ENCODE results near the gene TCF7L1.
"Not testable (repeated sequence)": the region's sequence is repeated elsewhere in the genome, so short reads cannot be mapped to it uniquely, and the experiment has no call there.

TCF7L1 gene

DNA sequence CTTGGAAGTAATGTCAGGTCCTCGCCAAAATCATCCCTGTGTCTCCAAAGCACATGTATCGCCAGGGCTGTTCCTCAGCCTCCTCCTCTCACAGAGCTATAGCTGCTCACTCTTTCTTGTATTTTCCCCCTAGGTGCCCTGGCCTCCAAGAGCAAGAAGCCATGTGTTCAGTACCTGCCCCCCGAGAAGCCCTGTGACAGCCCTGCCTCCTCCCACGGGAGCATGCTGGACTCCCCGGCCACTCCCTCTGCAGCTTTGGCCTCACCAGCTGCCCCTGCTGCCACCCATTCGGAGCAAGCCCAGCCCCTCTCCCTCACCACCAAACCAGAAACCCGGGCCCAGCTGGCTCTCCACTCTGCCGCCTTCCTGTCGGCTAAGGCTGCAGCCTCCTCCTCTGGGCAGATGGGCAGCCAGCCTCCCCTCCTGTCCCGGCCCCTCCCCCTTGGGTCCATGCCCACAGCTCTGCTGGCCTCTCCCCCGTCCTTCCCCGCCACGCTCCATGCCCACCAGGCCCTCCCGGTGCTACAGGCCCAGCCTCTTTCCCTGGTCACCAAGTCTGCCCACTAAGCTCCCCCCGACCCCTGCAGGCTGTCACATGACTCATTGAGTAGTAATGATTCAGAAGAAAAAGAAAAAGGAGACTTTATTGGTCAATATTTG, 175.8 kb downstream of the TCF7L1 start:
- H3K36me3 ChIP-seq, result peaks cover 35% of the 10 kb centered on the region
- peaks cover 16% of the 10 kb centered on the region for H3K27me3 ChIP-seq
- peak overlapping the region in 1 of 2 experiments; percentile 43 for H3K4me3 ChIP-seq (ENCODE audit: low read depth in 1 of 2, low read length in 1 of 2)
- H3K4me1 ChIP-seq (ENCODE audit: control insufficient read depth in 1 of 2, insufficient read depth in 1 of 2, low read depth in 1 of 2, low read length in 1 of 2), result peaks cover 23 to 34% of the 10 kb centered on the region in 2 experiments
- H3K9me3 ChIP-seq, result no peaks in the 10 kb centered on the region
- H3K27ac ChIP-seq, result peak overlapping the region; percentile 87
- TF ChIP-seq CTCF (IDR thresholded peaks at IDR 0.05), result no peak

DNA sequence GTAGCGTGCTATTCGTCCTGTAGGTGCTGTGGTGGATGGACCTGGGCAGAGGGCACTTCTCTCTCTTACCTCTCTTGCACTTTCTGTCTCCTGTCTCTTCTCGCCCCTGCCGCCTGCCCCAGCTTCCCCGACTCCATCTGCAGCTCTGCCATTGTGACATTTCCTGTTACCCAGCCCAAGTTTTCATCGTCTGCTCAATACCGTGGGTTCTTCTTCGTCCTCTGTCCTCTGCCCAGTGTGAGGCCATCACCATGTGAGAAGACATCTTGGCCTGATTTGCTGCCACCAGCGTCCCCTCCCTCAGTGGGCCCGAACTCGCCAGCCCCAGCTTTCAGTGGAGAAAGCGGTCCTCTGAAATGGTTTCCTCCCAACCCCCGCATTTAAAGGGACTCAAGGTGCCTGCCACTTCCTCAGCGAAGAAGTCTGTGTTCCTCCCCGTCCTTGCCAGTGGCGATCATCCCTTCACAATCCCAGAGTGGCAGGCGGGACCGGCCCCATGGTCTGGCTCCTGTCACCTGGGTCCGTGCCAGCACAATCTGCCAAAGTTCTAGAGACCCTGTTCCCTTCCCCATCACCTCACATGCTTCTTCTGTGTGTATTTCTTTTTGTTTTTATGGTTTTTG, 176.6 kb downstream of the TCF7L1 start:
- Histone ChIP-seq H3K4me3 (ENCODE audit: low read depth in 1 of 2, low read length in 1 of 2) (peak overlapping the region; percentile 43 to 48), H3K27me3 (peaks cover 8% of the 10 kb centered on the region), H3K4me1 (ENCODE audit: control insufficient read depth in 1 of 2, insufficient read depth in 1 of 2, low read depth in 1 of 2, low read length in 1 of 2) (peaks cover 23 to 34% of the 10 kb centered on the region in 2 experiments), H3K36me3 (peaks cover 43% of the 10 kb centered on the region), H3K9me3 (no peaks in the 10 kb centered on the region), H3K27ac (peak overlapping the region; percentile 87)
- TF ChIP-seq CTCF (IDR thresholded peaks at IDR 0.05), result no peak

DNA sequence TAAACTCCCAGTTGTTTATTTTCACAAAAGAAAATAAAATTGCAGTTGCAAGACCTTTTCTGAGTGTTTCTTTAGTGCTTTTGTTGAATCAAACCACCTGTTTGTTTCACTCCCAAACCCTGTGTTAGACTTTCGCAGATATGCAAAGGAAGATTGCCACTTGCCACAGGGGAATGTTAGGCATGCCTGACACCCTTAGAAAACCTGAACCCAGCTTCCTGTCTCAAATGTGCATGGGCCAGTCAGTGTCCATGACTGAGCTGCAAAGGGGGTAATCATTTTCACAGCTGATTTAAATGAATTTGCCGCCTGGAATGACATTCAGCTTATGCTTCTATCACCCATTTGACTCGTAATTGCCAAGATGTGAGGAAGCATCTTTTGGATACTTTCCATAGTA, 177.1 kb downstream of the TCF7L1 start:
- H3K9me3 ChIP-seq, result no peaks in the 10 kb centered on the region
- H3K27me3 ChIP-seq, result peaks cover 3% of the 10 kb centered on the region
- H3K4me1 ChIP-seq (ENCODE audit: control insufficient read depth in 1 of 2, insufficient read depth in 1 of 2, low read depth in 1 of 2, low read length in 1 of 2), result peaks cover 23 to 34% of the 10 kb centered on the region in 2 experiments
- H3K4me3 ChIP-seq (ENCODE audit: low read depth in 1 of 2, low read length in 1 of 2), result peak overlapping the region; percentile 43 to 48
- H3K36me3 ChIP-seq, result peaks cover 48% of the 10 kb centered on the region
- no peak for TF ChIP-seq CTCF (IDR thresholded peaks at IDR 0.05)
- H3K27ac ChIP-seq, result peak overlapping the region; percentile 87

GRCh38 chr2:85312404-85312803, 179.2 kb downstream of the TCF7L1 start:
- peaks cover 23 to 28% of the 10 kb centered on the region in 2 experiments for H3K4me1 ChIP-seq (ENCODE audit: control insufficient read depth in 1 of 2, insufficient read depth in 1 of 2, low read depth in 1 of 2, low read length in 1 of 2)
- no peak for TF ChIP-seq CTCF (IDR thresholded peaks at IDR 0.05)
- no peak overlapping the region for H3K4me3 ChIP-seq (ENCODE audit: low read depth in 1 of 2, low read length in 1 of 2)
- H3K27ac ChIP-seq, result no peak overlapping the region
- no peaks in the 10 kb centered on the region for H3K27me3 ChIP-seq
- peaks cover 61% of the 10 kb centered on the region for H3K36me3 ChIP-seq
- no peaks in the 10 kb centered on the region for H3K9me3 ChIP-seq

GRCh38 chr2:85314884-85315242, 181.7 kb downstream of the TCF7L1 start:
- Histone ChIP-seq H3K4me1 (ENCODE audit: control insufficient read depth in 1 of 2, insufficient read depth in 1 of 2, low read depth in 1 of 2, low read length in 1 of 2) (peaks cover 22 to 27% of the 10 kb centered on the region in 2 experiments), H3K9me3 (no peaks in the 10 kb centered on the region), H3K27ac (peak overlapping the region; percentile 40), H3K36me3 (peaks cover 79% of the 10 kb centered on the region), H3K4me3 (ENCODE audit: low read depth in 1 of 2, low read length in 1 of 2) (no peak overlapping the region), H3K27me3 (no peaks in the 10 kb centered on the region)
- no peak for TF ChIP-seq CTCF (IDR thresholded peaks at IDR 0.05)

GRCh38 chr2:85315921-85316320, 182.7 kb downstream of the TCF7L1 start:
- peaks cover 26 to 30% of the 10 kb centered on the region in 2 experiments for H3K4me1 ChIP-seq (ENCODE audit: control insufficient read depth in 1 of 2, insufficient read depth in 1 of 2, low read depth in 1 of 2, low read length in 1 of 2)
- H3K27ac ChIP-seq; H3K27me3 ChIP-seq; H3K9me3 ChIP-seq; H3K4me3 ChIP-seq (ENCODE audit: low read depth in 1 of 2, low read length in 1 of 2): not testable (repeated sequence)
- H3K36me3 ChIP-seq, result peaks cover 88% of the 10 kb centered on the region
